Central memory CD8-positive, alpha-beta T cell (primary cell): ENCODE data around the gene USP32.
"Not testable (repeated sequence)": the region's sequence is repeated elsewhere in the genome, so short reads cannot be mapped to it uniquely, and the experiment has no call there.

Source experiments
- ATAC-seq: fragments of 150-1000 bp; cut with Tn5 transposase; replicated peaks from 2 replicates; pipeline ENCODE4 v1.10.0; 2022; ENCODE audit warnings: mild to moderate bottlenecking, moderate FRiP score, moderate number of reproducible peaks; ENCODE audit not compliant: poor library complexity, severe bottlenecking; ENCODE audit errors: extremely low read depth
- DNase-seq, 2 donors: peaks; one replicate each; pipeline ENCODE4 v3.0.0; 2021; ENCODE audit warnings: low spot score in 2 of 2
- H3K27ac Mint-ChIP-seq: one replicate; pipeline ENCODE4 v1.8.0; 2022; ENCODE audit warnings: low read depth, mild to moderate bottlenecking, moderate library complexity, mixed read lengths
- H3K27me3 Mint-ChIP-seq: one replicate; pipeline ENCODE4 v1.8.0; 2022; ENCODE audit warnings: mixed read lengths
- H3K36me3 Mint-ChIP-seq: one replicate; pipeline ENCODE4 v1.8.0; 2022; ENCODE audit warnings: mild to moderate bottlenecking, moderate library complexity, mixed read lengths; ENCODE audit not compliant: insufficient read depth
- H3K4me1 Mint-ChIP-seq: one replicate; pipeline ENCODE4 v1.8.0; 2022; ENCODE audit warnings: mixed read lengths
- H3K4me3 Mint-ChIP-seq: one replicate; pipeline ENCODE4 v1.8.0; 2022; ENCODE audit warnings: mild to moderate bottlenecking, moderate library complexity, mixed read lengths
- H3K9me3 Mint-ChIP-seq: one replicate; pipeline ENCODE4 v1.8.0; 2022; ENCODE audit warnings: mixed read lengths

Gene USP32

GRCh38 chr17:60315650-60316049 lies 76.3 kb downstream of the USP32 start:
- H3K9me3 Mint-ChIP-seq: no peaks in the 10 kb centered on the region
- no peak overlapping the region for H3K27ac Mint-ChIP-seq
- H3K27me3 Mint-ChIP-seq: no peaks in the 10 kb centered on the region
- peaks cover 2% of the 10 kb centered on the region for H3K36me3 Mint-ChIP-seq
- DNase-seq (no peak), ATAC-seq (no peak)
- H3K4me3 Mint-ChIP-seq: no peak overlapping the region
- H3K4me1 Mint-ChIP-seq: peaks cover 24% of the 10 kb centered on the region

GRCh38 chr17:60314900-60315299 lies 77.0 kb downstream of the USP32 start:
- Mint-ChIP-seq H3K4me1 (peaks cover 21% of the 10 kb centered on the region), H3K27ac (peak overlapping the region; percentile 7)
- H3K27me3 Mint-ChIP-seq, ATAC-seq, DNase-seq, H3K9me3 Mint-ChIP-seq, H3K4me3 Mint-ChIP-seq, H3K36me3 Mint-ChIP-seq: not testable (repeated sequence)

GRCh38 chr17:60314423-60314822 lies 77.5 kb downstream of the USP32 start:
- DNase-seq (no peak), ATAC-seq (no peak)
- Mint-ChIP-seq H3K27ac (peak overlapping the region; percentile 7), H3K27me3 (no peaks in the 10 kb centered on the region), H3K9me3 (no peaks in the 10 kb centered on the region), H3K4me1 (peaks cover 24% of the 10 kb centered on the region), H3K36me3 (peaks cover 3% of the 10 kb centered on the region), H3K4me3 (no peak overlapping the region)

GRCh38 chr17:60311936-60312335 lies 80.0 kb downstream of the USP32 start:
- DNase-seq: no peak
- H3K4me1 Mint-ChIP-seq: peaks cover 24% of the 10 kb centered on the region
- H3K9me3 Mint-ChIP-seq: no peaks in the 10 kb centered on the region
- no peak overlapping the region for H3K27ac Mint-ChIP-seq
- ATAC-seq: no peak
- H3K4me3 Mint-ChIP-seq: no peak overlapping the region
- H3K27me3 Mint-ChIP-seq: no peaks in the 10 kb centered on the region
- peaks cover 5% of the 10 kb centered on the region for H3K36me3 Mint-ChIP-seq

GRCh38 chr17:60311186-60311585 lies 80.7 kb downstream of the USP32 start:
- H3K27me3 Mint-ChIP-seq: no peaks in the 10 kb centered on the region
- DNase-seq: no peak
- no peak for ATAC-seq
- peaks cover 24% of the 10 kb centered on the region for H3K4me1 Mint-ChIP-seq
- H3K4me3 Mint-ChIP-seq: no peak overlapping the region
- H3K27ac Mint-ChIP-seq: no peak overlapping the region
- peaks cover 5% of the 10 kb centered on the region for H3K36me3 Mint-ChIP-seq
- H3K9me3 Mint-ChIP-seq: no peaks in the 10 kb centered on the region

GRCh38 chr17:60305141-60305540 lies 86.8 kb downstream of the USP32 start:
- H3K27ac Mint-ChIP-seq: no peak overlapping the region
- H3K36me3 Mint-ChIP-seq: peaks cover 7% of the 10 kb centered on the region
- no peaks in the 10 kb centered on the region for H3K27me3 Mint-ChIP-seq
- no peaks in the 10 kb centered on the region for H3K9me3 Mint-ChIP-seq
- peaks cover 21% of the 10 kb centered on the region for H3K4me1 Mint-ChIP-seq
- no peak overlapping the region for H3K4me3 Mint-ChIP-seq
- DNase-seq (no peak), ATAC-seq (peak; percentile 52)

- DNase-seq (no peak), ATAC-seq (no peak)
- H3K36me3 Mint-ChIP-seq: peaks cover 6% of the 10 kb centered on the region
- no peak overlapping the region for H3K4me3 Mint-ChIP-seq
- H3K27ac Mint-ChIP-seq: no peak overlapping the region
- peaks cover 15% of the 10 kb centered on the region for H3K4me1 Mint-ChIP-seq
- no peaks in the 10 kb centered on the region for H3K9me3 Mint-ChIP-seq
- H3K27me3 Mint-ChIP-seq: no peaks in the 10 kb centered on the region
Observed at GRCh38 chr17:60304502-60304901, 87.4 kb downstream of the USP32 start.

- Mint-ChIP-seq H3K9me3 (no peaks in the 10 kb centered on the region), H3K27me3 (no peaks in the 10 kb centered on the region), H3K4me3 (no peak overlapping the region), H3K4me1 (peaks cover 15% of the 10 kb centered on the region), H3K36me3 (peaks cover 3% of the 10 kb centered on the region), H3K27ac (no peak overlapping the region)
- ATAC-seq (no peak), DNase-seq (no peak)
Observed at GRCh38 chr17:60303406-60304099, 88.4 kb downstream of the USP32 start.

GRCh38 chr17:60301649-60302048 lies 90.3 kb downstream of the USP32 start:
- no peak overlapping the region for H3K27ac Mint-ChIP-seq
- H3K4me3 Mint-ChIP-seq: no peak overlapping the region
- peaks cover 5% of the 10 kb centered on the region for H3K36me3 Mint-ChIP-seq
- H3K9me3 Mint-ChIP-seq: no peaks in the 10 kb centered on the region
- H3K27me3 Mint-ChIP-seq: no peaks in the 10 kb centered on the region
- H3K4me1 Mint-ChIP-seq: peaks cover 15% of the 10 kb centered on the region
- DNase-seq: no peak
- ATAC-seq: no peak

- no peak overlapping the region for H3K27ac Mint-ChIP-seq
- H3K4me3 Mint-ChIP-seq: no peak overlapping the region
- DNase-seq (no peak), ATAC-seq (no peak)
- no peaks in the 10 kb centered on the region for H3K9me3 Mint-ChIP-seq
- H3K36me3 Mint-ChIP-seq: peaks cover 5% of the 10 kb centered on the region
- no peaks in the 10 kb centered on the region for H3K27me3 Mint-ChIP-seq
- peaks cover 18% of the 10 kb centered on the region for H3K4me1 Mint-ChIP-seq
Observed at GRCh38 chr17:60300949-60301348, 91.0 kb downstream of the USP32 start.

GRCh38 chr17:60300011-60300410 lies 91.9 kb downstream of the USP32 start:
- no peak for DNase-seq
- ATAC-seq: no peak
- Mint-ChIP-seq H3K4me3 (no peak overlapping the region), H3K27ac (no peak overlapping the region), H3K36me3 (peaks cover 5% of the 10 kb centered on the region), H3K9me3 (no peaks in the 10 kb centered on the region), H3K4me1 (peaks cover 17% of the 10 kb centered on the region), H3K27me3 (no peaks in the 10 kb centered on the region)

GRCh38 chr17:60297760-60298401 lies 94.1 kb downstream of the USP32 start:
- Mint-ChIP-seq H3K36me3 (peaks cover 10% of the 10 kb centered on the region), H3K4me3 (no peak overlapping the region), H3K27me3 (no peaks in the 10 kb centered on the region), H3K27ac (no peak overlapping the region), H3K9me3 (no peaks in the 10 kb centered on the region), H3K4me1 (peaks cover 6% of the 10 kb centered on the region)
- DNase-seq: no peak
- no peak for ATAC-seq

GRCh38 chr17:60296177-60296576 lies 95.8 kb downstream of the USP32 start:
- H3K27me3 Mint-ChIP-seq: no peaks in the 10 kb centered on the region
- H3K36me3 Mint-ChIP-seq: peaks cover 10% of the 10 kb centered on the region
- no peaks in the 10 kb centered on the region for H3K9me3 Mint-ChIP-seq
- no peak overlapping the region for H3K27ac Mint-ChIP-seq
- peaks cover 6% of the 10 kb centered on the region for H3K4me1 Mint-ChIP-seq
- ATAC-seq (no peak), DNase-seq (no peak)
- H3K4me3 Mint-ChIP-seq: no peak overlapping the region
